Stimulated activated CD8-positive, alpha-beta memory T cell treated with anti-CD3 and anti-CD28 coated beads, Interleukin-2, amount 100 ng/mL, for 1 hour (primary cell): ENCODE results near the gene PAX7.

Experiments used
- DNase-seq, 2 donors: peaks; one replicate each; pipeline ENCODE4 v3.0.0-alpha.2; 2020; ENCODE audit warnings: low read depth in 2 of 2

Gene PAX7

GRCh38 chr1:18640228-18641004 is 9.8 kb downstream of the PAX7 start:
- DNase-seq: no peak

DNA sequence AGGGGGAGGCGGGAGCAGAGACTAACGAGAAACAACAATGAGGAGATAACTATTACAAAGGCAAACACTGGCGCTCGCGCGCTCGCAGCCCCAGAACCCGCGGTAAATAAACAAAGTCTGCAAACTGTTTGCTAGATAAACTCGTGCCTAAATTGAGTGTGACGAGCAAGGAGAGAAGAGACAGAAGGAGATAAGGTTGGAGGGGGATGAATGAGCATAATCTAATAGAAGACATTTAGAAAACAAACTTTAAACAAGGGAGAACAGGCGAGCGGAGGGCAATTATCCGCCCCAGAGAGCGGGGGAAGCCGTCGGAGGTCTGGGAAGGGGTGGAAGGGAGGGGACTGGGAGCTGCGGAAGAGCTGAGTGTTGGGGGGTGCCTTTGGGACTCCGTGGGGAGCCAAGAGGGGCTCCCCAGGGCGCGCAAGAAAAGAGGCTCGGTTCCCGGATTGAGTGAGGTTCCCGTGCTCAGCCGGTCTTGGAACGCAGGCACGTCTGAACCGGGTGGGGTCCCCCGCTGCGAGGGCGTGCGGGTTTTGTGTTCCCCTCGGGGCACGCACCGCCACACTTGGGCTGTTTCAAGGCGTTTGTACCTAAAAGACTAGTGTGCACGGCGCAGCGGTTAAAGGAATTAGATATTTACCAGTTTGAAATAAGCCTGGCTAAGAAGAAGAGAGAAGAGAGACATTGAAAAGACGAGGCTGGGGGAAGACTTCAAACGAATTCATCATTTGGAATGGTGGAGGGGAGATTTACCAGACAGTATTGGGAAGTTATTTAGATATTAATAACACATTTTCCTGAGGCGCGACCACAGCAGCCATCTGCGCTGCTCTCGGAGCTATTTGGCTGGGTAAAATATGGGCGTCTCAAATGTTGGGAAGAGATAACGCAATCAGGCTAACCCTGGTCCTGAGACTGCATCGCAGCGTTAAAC is 10.6 kb downstream of the PAX7 start:
- DNase-seq: no peak

DNA sequence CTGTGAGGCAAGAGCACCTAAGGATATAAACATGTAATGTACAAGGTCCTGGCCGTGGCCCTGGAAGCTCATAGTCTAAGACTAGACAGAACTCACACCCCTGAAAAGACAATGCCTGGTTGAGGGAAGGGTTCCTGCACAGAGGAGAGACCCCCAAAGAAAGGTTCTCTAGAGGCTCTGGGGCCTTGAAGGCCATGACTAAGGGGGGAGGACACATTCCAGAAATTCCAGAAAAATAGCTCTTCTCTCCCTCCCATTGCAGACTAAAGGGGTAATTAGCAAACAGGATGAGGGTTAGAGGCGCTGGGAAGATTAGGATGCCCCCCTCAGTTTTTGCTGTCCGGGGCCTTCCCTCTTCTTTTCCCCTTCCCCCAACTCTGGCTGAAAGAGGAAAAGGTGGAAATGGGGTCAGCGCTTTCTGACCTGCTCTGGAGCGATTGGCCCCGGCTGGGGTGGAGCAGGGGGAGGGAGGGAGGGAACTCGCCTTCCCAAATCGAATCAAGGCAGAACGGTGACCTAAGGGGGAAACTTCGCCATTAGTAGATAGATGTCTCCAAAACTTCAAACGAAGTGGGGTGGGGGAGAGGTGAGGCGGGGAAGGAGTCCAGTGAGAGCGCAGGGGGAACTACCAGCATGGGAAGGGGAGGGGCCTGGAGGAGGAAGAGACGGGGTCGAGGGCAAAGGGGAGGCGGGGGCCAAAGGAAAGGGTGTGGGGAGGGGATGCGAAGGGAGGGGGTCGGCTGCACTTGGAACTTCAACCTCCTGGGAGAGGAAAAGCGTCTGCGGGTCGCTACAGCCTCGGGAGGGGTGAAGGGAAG is 11.8 kb downstream of the PAX7 start:
- DNase-seq: no peak

DNA sequence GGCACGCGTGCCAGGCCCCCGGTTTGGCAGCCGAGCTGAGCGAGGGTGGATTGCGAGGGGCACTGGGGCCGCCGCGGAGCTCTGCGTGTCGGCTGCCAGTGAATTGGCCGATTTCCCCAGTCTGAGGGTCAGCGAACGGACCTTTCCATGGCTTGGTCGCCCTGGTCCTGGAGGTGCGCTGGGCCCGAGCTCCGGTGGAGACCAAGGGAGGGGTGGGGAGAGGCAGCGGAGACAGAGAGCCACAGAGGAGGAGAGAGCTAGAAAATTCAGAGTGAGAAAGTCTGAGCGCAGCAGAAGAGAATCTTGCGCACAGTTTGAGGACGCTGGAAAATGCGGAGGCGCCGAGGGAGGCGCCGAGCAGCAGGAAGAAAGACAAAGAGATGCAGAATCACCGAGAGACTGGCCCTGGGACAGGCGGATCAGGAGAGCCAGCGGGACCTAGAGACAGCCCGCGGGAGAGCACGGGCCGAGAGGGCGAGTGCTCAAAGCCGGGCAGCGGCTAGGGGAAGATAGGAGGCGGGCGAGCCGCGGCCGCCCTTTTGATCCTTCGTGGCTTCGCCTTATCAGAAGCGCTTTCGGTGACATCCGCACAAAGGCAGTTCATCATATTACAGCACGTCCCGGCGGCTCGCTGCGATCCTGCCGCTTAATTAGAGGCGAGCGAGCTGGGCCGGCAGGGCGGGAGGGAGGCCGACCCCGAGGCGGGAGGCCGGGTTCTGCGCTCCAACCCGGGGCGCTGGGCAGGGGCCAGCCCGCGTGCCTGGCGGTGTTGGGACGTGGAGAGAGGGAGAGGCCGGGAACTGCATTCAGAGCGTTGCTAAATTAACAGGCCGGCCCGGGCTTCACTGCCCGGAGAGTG is 12.7 kb downstream of the PAX7 start:
- DNase-seq: no peak

DNA sequence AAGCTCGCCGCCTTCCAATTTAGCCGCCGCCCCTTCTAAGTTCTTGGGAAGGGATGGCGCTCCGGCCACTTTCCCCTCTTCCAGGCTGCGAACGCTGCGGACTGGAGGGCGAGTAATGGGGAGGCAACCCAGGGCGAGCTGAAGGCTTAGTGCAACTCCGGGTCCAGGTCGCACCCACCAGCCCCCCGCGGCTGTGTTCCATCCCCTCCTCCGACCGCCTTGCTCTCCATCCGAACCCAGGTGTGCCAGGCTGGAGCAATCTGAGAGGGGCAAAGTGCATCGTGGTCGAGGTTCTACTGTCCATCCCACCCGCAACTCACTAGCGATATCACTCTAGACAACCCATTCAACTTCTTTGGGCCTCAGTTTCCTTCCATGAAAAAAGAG is 13.4 kb downstream of the PAX7 start:
- no peak for DNase-seq

DNA sequence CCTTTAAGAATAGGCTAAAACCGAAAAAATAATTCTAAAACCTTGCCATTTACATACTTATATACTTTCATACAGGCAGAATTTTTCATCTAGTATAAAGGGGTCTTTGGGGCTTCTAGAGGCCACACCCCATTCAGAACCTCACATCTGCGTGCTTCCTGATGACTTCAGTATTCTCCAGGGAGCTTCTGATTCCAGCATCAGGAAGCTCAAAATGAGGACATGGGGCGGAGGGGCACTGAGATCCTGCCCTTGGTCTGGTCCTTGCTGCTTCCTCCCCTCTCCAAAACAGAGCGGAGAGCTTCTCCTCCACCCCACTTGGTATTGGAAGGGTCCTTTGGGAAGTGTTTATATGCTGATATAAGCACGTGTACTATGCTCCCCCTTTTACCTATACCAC is 13.8 kb downstream of the PAX7 start:
- DNase-seq: no peak

DNA sequence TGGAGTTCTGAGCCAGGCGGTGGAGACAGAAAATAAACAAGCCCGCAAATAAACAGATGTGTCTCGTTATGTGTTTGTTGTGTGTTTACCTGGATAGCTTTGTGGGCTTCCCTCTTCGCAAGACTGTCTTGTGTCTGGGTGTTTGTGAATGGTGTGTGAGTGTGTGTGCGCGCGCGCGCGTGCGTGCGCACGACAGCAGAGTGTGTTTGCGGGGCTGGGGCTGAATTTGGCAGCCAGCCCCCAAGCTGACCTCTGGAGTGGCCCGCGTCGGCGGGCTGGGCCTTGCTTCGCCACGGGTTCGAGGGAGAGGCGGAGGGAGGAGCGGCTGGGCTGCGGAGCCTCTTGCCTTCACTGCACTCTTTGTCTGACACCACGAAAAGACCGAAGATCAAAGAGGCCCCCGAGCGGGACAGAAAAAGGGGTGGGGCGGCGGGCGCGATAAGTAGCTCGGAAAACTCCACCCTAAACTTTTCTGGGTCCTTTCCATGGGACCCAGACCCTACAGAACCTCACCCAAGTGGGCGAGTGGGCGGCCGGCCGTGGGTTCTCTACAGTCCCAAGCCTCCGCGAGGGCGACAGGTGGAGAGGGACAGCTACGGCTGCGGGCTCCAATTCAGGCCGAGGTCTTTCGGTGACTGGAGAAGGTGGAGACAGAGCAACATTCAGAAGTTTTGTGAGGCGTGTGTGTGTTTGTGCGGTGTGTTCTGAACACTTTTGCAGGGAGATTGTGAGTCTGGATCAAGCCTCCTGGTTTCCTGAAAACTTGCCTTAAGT is 14.5 kb downstream of the PAX7 start:
- DNase-seq: no peak

DNA sequence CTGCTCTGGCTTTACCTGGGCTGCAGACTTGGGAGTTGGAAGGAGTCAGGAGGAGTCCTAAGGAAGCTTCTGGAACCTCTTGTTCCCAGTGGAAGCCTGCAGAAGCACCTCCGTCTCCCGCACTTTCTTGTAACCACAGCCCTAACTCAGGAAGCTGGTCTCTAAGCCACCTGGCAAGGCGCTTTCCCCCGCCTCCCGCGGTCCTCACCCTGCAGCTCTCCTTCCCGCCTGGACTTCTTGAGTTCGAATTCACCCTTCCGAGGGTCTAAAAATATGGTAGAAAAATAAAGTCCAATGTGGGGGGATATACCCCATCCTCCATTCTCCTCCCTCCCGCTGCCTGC is 15.1 kb downstream of the PAX7 start:
- DNase-seq: no peak

DNA sequence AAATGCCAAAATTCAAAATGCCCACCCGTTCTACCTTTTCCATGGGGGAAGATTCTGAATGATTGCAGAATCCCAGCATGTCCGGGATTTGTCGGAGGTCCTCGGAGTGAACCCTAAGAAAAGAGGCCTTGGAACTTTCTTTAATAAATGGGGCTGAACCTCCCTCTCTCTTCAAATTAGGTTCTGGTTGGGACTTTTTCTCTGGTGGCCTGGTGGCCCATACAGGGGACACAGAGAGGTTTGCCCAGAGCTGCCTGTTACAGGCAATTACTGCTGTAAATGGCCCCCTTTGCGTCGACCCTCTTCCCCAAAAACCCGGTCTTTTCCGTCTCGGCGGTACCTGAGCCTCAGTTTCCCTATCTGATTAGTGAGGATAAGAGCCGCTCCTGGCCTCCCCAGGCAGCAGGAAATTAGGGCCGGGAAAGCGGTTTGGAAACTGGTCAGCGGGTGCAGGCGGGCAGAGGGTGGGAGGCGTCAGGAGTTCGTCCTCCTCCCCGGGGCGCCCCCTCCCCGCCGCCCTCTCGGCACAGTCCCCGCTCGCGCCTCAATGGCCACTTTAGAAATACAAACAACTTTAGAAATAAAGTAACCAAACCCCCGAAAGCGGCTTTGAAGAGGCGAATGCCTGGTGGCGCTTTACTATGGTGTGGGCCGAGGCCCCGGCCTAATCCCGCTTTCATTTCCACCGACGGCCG is 15.6 kb downstream of the PAX7 start:
- no peak for DNase-seq

- no peak for DNase-seq
Observed at GRCh38 chr1:18646786-18647410, 16.3 kb downstream of the PAX7 start.

- DNase-seq: no peak
Observed at GRCh38 chr1:18647681-18648214, 17.1 kb downstream of the PAX7 start.

- DNase-seq: no peak
Observed at GRCh38 chr1:18649693-18650370, 19.2 kb downstream of the PAX7 start.

DNA sequence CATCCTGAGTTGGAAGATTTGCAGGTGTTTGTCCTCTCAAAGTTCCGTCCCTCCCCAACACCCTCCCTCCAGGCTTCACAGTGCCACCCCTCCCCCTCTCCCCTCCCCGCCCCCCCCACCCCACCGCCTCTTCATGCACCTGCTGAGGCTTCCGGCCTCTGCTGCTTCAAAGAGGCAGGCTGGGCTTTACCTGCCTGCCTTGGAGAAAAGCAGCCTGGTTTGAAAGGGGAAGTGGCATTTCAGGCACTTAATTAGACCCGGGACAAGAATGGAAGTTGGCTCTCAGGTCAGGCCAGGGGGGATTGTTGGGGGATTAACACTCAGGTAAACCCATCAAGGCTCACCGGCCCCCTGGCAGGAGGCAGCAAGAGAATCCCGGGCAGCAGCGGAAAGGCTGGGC is 21.1 kb downstream of the PAX7 start:
- DNase-seq: no peak

DNA sequence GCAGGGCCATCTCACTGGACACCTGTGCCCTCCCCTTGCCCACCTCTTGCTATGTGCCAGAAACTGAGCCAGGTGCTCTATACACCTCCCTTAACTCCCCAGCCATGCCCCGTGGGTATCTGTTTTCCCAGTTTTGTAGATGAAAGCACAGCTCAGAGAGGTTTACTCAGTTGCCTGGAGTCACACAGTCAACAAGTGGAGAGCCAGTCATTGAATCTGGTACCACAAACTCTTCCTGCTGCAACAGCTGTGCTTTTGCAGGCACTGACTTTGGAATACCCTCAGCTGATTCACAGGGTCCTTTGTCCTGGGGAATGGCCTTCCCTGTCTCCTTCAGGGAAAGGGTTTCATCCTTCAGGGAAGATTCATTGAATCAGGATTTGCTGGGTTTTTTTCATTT is 22.1 kb downstream of the PAX7 start:
- no peak for DNase-seq

- DNase-seq: no peak
Observed at GRCh38 chr1:18653367-18653766, 22.7 kb downstream of the PAX7 start.

- DNase-seq: no peak
Observed at GRCh38 chr1:18653916-18654315, 23.3 kb downstream of the PAX7 start.

DNA sequence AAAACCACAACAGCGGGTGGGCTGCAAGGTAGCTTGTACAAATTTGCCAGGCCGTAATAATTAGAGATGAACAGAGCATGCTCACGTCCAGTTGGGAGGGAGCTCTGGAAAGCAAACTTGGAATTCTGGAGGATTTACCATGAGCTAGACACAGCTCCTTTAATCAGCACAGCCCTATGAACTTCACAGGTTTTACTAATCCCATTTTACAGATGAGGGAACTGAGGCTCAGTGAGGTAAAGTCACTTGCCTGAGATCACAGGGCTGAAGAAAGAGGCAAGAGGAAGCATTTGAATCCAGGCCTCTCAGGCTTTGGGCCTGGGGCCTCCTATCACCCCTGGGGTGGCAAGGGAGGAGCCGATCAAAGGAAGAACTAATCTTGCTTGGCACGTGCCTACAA is 24.0 kb downstream of the PAX7 start:
- DNase-seq: no peak

GRCh38 chr1:18657506-18658201 is 27.0 kb downstream of the PAX7 start:
- no peak for DNase-seq
